GM20431 (cell line): ENCODE results near the gene SLC35A5.

Experiments
- in situ Hi-C: fragments of 300-500 bp; cut with MseI, MboI; formaldehyde crosslinking; loops from one replicate; pipeline ENCODE4 v1.15.0; 2020; ENCODE audit warnings: low sequenced_read_pairs; ENCODE audit not compliant: unreplicated experiment

The SLC35A5 gene

DNA sequence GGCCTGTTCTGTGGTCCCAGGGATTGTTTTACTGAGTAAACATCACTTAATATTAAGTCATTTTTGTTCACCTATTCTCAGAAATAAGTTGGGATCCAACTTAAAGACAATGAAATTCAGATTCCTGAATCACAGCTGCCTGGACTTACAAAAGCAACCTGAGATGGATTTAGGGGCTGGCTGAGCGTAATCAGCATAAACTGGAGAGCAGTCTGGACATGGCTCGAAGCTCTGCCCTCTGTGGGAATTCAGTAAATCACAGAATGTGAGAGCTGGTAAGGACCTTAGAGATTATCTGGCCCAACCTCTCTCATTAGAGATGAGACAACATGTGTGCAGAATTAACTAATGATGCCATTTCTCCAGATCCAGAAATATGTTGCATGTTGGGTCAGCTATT, 55.4 kb downstream of the SLC35A5 start:
- in situ Hi-C loops = no loop called here

DNA sequence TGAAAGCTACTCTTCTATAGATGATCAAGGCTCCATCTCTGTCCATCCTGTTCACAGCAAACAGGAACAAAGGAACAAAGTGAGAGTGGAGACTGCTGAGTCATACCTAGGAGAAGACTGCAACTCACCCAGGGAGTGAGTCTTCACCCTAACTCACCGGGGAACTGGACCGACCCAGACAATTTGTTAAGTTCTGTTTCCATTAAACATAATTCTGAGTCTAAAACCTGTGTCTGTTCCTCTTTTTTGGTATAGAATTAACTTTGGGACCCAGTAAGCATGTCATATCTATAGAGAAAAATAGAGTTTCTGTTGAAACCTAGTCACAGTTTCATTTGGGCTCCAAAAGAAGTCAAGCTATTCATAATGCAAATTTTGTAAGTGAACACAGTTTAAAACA, 57.5 kb downstream of the SLC35A5 start:
- in situ Hi-C loops = no loop called here

DNA sequence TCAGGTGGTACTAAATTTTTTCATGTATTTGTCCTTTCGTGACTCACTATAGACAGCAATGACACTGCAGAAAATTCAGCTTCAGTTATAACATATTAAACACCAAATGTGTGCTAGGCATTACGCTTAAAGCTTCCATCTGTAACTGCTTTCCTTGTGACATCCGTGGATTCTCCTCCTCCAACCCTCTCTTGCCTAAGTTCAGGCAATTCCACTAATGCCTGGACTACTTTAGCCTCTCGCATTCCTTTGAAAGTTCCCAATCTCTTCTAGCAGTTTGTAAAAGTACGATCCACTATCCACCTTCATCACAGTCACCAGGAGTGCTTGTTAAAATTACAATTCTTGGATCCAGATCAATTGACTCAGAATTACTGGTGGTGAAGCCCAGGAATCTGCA, 61.4 kb downstream of the SLC35A5 start:
- in situ Hi-C loops = no loop called here

DNA sequence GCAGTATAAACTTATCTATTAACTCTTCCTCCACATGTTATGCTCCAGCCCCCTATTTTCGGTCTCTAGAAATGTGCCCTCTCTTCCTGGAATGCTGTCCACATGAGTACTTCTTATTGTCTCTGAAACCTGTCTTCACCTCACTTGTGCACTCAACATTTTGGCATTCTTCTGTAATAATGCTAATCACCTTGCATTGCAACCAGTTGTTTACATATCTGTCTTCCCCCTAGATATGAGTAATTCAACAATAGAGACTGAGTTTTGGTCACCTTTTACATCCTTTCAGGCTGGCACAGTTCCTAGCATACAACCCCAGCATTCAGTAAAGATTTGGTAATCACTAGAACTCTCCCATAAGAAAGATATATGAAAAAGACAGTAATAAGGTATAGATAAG, 61.9 kb downstream of the SLC35A5 start:
- in situ Hi-C loops = no loop called here

DNA sequence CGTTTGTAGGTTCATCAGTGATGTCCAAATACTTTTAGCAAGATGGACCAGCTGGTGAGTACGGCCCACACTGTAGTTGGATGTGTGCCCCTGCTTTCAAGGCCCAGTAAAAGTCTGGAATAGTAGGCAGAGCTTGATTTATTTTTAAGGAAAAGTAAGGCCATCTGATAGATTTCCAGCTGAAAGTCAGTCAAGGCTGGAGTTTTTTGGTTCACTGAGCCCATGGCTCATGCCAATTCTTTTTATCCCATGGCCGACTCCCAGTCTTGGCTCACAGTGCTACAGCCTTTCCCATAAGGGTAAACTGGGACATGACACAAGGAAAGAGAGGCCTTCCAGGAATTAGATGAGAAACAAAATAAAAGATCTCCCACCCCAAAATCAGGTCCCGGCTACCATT, 65.6 kb downstream of the SLC35A5 start:
- in situ Hi-C loops = loop anchor here (25.0 kb wide), 1 partner anchor 360 kb away; the partner anchor contains the start of genes CD200R1 and GTPBP8

DNA sequence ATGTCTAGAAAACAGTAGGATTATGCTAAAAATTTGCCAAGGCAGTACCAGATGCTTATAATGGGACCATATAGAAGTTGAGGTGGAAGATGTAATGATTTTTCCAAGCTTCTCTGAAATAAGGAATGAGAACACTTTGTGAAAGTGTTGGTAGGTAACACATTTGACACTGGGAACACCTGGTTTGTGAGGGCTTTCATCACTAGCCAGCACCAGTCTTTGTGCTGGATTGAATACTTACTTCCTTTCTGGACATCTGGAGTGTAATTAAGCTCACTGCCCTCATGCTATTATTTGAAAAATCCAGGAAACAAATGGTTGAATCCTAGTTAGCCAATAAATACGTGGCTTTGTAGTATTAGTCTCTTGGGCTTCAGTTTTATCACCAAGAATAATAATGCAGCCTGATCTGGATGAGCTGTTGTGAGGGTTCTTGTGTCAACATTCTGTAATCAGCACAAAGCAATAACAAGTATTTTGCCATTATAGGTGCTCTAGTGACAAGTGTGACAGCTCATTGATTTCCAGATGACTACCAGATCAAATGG, 66.1 kb downstream of the SLC35A5 start:
- in situ Hi-C loops = loop anchor here (25.0 kb wide), 1 partner anchor 359 kb away; the partner anchor contains the start of genes CD200R1 and GTPBP8

DNA sequence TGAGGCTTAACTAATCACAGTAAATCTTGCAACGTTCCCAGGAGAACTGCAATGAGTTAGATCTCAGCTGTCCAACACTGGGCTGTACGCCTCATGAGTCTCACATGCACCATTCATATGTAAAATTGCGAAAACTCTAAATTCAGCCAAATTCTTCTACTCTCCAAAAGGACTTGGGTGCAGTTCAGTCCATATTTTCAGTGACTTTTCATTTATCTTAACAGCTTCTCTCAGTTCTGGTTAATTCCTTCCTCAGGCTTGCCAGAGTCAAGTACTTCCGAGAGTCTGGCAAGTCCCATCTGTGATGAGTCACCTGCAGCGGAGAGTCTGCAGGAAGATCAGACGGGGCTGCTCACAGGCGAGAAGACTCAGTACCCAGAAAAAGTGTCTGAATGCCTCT, 67.6 kb downstream of the SLC35A5 start:
- in situ Hi-C loops = loop anchor here (25.0 kb wide), 1 partner anchor 358 kb away; the partner anchor contains the start of genes CD200R1 and GTPBP8

DNA sequence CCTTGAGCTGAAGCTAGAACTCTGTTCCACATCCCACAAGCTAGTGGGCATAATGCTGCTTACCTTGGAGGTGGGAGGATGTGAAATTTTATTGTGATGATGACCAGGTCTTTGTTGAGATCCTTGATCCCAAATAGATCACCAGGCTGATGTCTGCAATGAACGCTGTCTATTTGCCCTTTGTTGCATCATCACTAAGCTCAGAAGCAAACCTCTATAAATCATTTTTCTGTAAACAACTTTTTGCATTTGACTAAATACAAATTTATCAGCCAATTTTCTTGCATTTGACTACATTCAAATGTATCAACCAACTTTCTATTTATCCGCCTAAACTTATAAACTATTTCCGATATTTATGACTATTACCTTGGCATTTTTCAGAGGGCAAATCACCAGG, 69.4 kb downstream of the SLC35A5 start:
- in situ Hi-C loops = loop anchor here (25.0 kb wide), 1 partner anchor 356 kb away; the partner anchor contains the start of genes CD200R1 and GTPBP8

DNA sequence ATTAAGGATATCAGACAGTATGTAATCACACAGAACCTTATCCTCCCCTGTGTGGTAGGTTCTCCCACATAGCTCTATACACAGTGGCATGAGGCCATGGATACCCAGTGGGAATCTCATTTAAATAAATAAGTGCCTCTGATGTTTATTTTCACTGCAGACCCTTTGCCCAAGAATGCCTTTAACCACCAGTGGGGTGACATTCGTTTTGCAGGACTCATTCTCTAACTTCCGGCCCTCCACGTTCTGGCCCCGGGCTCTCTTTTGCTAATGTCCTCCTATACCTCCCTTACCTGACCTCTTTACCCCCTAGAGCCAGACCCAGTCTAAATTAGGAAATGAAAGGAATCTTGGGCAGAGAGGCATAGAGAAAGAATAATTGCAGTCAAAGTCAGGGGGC, 70.8 kb downstream of the SLC35A5 start:
- in situ Hi-C loops = loop anchor here (25.0 kb wide), 1 partner anchor 355 kb away; the partner anchor contains the start of genes CD200R1 and GTPBP8

DNA sequence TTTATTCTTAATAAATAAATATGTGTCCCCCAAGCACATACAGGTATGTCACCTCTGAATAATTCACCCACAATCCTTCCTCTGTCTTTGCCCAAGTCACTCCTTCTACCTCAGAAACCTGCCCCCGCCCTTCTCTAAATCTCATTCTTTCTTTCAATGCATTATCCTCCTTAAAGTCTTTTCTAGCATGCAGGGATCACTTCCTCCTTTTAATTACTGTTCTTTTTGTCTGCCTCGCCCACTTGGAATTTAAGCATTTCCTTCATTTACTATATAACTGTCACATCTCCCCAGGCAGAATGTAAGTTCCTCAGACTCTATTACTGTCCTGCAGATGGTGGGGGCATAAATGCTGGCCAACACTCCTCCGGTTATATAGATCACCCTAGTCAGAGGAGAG, 71.3 kb downstream of the SLC35A5 start:
- in situ Hi-C loops = loop anchor here (25.0 kb wide), 1 partner anchor 354 kb away; the partner anchor contains the start of genes CD200R1 and GTPBP8

DNA sequence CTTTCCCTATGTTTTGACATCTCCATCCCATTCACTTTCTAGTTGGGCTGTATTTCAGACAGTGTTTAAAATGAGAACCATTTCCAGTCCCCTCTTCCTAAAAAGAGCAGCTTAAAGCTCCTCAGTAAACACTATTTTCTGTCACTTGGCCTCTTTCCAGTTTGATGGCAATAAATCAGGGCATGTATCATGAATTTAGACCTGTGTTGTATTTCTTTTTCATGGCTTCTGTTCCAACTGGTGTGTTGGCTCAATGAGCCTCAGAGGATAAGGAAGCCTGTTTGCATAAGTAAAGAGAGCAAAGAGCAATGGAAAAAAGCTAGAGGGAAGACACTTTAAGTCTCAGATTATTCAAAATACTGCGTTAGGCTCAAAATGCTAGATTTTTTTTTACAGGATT, 71.9 kb downstream of the SLC35A5 start:
- in situ Hi-C loops = loop anchor here (25.0 kb wide), 1 partner anchor 354 kb away; the partner anchor contains the start of genes CD200R1 and GTPBP8

DNA sequence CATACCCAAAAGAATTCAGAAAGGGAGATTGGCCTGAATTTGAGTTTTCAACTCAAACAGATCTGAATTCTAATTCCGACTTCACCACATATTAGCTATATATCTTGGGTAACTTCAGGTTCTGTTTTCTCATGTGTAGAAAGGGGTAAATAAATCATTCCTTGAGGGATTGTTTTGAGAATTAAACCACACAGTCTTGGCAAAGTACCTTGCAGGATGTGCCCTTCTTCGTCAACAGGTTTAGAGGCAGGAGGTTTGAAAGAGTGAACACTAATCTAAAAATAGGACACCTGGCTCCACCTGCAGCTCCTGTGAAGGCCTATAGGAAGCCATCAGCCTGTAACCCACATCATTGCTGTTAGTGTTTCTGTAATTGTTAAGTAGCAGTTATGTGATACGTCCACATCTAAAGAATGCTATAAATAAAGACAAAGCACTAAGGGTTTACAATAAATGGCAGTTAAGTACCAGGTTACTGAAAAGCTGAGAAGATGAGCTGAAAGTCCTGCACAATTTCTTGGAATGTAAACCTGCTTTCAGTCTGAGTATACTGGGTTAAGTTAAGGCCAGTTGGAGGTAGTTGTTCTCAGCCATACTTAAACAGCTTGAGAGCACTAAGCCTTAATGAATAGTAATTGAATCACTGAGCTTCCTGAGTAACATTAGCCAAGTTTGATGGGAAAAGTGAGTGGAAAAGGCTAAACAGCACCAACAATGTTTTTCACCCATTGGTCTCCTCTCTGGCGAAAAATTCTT, 73.1 kb downstream of the SLC35A5 start:
- in situ Hi-C loops = loop anchor here (25.0 kb wide), 1 partner anchor 352 kb away; the partner anchor contains the start of genes CD200R1 and GTPBP8
